NCI-H1105 (cell line): ENCODE data around the gene CDKAL1.
"Not testable (repeated sequence)": the region's sequence is repeated elsewhere in the genome, so short reads cannot be mapped to it uniquely, and the experiment has no call there.

Experiments
- DNase-seq: peaks from one replicate; lab custom pipeline; 2025; lab: John Stamatoyannopoulos, UW

The CDKAL1 gene

GRCh38 chr6:20709451-20709850, 175.2 kb downstream of the CDKAL1 start:
- no peak for DNase-seq

GRCh38 chr6:20710341-20710740, 176.1 kb downstream of the CDKAL1 start:
- no peak for DNase-seq

GRCh38 chr6:20711518-20711917, 177.3 kb downstream of the CDKAL1 start:
- DNase-seq, result no peak

GRCh38 chr6:20712011-20712410, 177.8 kb downstream of the CDKAL1 start:
- DNase-seq, result peak; percentile 48

- no peak for DNase-seq
Measured at GRCh38 chr6:20715135-20715806, 181.0 kb downstream of the CDKAL1 start.

- DNase-seq, result no peak
Measured at GRCh38 chr6:20716865-20717264, 182.6 kb downstream of the CDKAL1 start.

DNA sequence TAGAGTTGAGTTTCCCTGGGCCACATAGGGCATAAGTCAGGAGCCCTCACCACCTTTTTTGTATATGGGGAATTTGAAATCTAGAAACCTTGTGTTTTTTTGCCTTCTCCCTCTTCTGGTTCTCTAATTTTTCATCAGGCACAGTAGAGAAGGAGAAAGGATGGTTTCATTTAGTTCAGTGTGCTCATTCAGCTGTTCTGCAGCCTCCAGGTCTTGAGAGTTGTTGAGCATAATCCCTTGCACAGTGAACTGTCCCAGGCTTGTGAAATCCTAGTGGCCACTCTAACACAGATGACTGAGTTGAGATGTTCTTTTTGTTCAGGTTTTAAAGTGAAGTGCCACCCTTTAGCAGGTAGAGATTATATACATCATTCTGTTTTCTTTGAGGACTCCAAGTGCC, 183.5 kb downstream of the CDKAL1 start:
- no peak for DNase-seq

- no peak for DNase-seq
Measured at GRCh38 chr6:20718705-20719653, 184.7 kb downstream of the CDKAL1 start.

- no peak for DNase-seq
Measured at GRCh38 chr6:20719980-20720379, 185.7 kb downstream of the CDKAL1 start.

DNA sequence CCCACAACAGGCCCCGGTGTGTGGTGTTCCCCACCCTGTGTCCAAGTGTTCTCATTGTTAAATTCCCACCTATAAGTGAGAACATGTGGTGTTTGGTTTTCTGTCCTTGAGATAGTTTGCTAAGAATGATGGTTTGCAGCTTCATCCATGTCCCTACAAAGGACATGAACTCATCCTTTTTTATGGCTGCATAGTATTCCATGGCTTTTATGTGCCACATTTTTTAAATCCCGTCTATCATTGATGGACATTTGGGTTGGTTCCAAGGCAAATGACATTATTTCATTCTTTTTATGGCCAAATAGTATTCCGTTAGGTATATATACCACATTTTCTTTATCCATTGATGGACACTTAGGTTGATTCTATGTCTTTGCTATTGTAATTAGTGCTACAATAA, 186.9 kb downstream of the CDKAL1 start:
- not testable (repeated sequence) for DNase-seq

- DNase-seq, result no peak
Measured at GRCh38 chr6:20722455-20722854, 188.2 kb downstream of the CDKAL1 start.

- DNase-seq, result no peak
Measured at GRCh38 chr6:20723236-20723635, 189.0 kb downstream of the CDKAL1 start.

DNA sequence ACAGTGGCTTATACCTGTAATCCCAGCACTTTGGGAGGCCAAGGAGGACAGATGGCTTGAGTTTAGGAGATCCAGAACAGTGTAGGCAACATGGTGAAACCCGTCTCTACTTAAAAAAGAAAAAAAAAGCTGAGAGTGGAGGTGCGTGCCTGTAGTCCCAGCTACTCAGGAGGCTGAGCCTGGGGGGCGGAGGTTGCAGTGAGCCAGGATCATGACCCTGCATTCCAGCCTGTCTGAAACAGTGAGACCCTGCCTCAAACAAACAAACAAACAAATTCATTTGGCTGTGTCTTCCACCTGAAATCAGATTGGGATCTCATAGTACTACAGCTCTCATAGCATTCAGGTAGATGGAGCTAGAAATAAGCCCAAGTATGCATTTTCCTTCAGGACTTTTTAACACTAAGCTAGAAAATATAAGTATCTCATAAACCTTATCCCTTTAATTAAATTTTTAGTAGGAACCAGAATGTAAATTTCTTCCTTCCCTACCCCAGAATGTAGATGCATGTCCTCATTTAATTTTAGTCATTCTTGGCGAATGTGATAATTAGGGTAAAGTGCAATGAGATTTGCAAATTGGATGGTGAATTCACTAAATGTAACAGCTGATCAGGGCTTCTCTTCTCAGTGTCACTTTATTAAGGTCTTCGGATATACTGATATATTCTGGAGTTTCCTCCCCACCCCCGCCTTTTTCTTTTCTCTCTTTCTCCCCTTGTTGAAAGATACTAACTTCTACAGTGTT, 190.4 kb downstream of the CDKAL1 start:
- no peak for DNase-seq

DNA sequence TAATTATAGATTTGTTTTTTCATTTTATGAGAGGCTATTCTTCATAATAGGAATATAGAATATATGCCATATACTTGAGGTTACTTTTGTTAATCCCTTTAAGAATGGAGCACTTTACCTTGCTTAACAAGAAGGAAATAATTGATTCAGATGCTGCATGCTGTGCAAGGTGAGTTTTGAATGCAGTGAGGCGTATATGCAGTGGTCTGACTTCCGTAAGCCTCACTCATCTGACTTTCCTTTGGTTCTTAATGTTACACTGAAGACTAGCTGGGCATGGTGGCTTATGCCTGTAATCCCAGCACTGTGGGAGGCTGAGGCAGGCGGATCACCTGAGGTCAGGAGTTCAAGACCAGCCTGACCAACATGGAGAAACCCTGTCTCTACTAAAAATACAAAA, 191.0 kb downstream of the CDKAL1 start:
- DNase-seq, result not testable (repeated sequence)

- DNase-seq, result no peak
Measured at GRCh38 chr6:20729086-20729485, 194.8 kb downstream of the CDKAL1 start.

DNA sequence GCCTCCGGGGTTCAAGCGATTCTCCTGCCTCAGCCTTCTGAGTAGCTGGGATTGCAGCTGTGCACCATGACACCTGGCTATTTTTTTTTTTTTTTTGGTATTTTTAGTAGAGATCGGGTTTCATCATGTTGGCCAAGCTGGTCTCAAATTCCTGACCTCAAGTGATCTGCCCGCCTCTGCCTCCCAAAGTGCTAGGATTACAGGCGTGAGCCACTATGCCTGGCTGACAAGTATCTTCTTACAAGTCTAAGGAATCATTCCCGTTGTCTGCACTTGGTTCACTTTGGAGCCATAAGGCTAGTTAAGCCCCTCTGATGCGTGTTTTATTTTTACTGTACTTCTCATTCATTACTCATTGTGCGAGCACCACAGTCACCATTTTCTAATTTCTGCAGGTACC, 198.1 kb downstream of the CDKAL1 start:
- DNase-seq, result not testable (repeated sequence)

GRCh38 chr6:20732896-20733295, 198.6 kb downstream of the CDKAL1 start:
- no peak for DNase-seq

DNA sequence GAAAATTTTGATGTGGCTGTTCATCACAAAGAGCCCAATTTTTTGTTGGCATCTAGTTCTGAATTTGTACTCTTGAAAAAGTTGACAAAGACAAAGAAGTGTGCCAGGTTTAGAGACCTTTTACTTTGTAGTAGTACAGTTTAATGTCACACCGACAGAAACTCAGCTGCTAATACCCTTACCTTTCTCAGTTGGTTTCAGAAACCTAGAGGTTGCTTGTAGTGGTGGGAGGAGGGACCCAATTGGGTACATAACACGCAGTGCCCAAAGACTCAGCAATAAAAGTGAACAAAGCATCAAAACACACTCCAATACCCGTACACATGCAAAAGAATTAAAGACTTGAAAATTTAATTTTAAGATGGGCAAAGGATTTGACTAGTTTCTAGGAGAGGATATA, 203.7 kb downstream of the CDKAL1 start:
- no peak for DNase-seq

DNA sequence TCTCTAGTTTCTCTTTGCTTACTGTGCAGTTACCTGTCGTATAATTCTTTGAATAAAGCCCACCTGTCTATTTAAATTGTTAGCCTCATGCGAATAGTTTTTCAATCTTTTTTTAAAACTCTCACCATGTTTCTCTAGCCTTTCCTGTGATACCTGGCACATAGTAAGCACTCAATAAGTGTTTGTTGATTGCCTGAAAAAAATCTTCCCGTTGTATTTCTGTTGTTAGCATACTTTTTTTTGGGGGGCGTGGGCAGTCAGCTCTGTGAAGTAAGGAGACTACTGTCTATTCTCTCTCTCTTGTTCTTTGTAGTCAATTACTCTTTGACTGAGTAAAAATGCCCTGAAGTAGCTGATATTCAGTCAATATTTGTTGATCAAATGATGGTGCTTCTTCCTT, 205.8 kb downstream of the CDKAL1 start:
- DNase-seq, result no peak

DNA sequence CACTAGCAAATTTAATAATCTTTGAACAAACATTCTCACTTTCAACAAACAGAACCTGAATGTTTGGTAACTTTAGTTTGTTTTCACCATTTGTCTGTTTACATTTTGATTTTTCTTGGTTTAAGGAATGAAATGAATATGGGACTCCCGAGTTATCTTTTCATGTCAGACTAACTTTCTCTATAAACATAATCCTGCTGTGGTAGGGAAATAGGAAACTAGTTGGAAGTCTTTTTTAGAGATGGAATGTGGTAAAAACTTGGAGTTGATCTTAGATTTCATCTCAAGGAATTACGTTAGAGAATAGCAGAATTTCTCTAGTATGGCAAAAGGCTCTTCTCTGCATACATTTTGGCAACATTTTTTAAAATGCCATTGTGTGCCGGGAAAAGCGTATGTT, 206.5 kb downstream of the CDKAL1 start:
- no peak for DNase-seq

DNA sequence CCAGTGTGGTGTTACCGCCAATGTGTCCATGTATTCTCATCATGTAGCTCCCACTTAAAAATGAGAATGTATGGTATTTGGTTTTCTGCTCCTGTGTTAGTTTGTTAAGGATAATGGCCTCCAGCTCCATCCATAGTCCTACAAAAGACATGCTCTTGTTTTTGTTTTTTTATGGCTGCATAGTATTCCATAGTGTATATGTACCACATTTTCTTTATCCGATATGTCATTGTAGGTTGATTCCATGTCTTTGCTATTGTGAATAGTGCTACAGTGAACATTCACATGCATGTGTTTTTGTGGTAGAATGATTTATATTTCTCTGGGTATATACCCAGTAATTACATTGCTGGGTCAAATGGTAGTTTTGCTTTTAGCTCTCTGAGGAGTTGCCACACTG, 207.2 kb downstream of the CDKAL1 start:
- DNase-seq, result no peak

GRCh38 chr6:20744911-20745557, 210.8 kb downstream of the CDKAL1 start:
- DNase-seq, result peak; percentile 60
